ENCODE measurements around the gene FGB.

GRCh38 chr4:154564311-154564710 lies 1.5 kb downstream of the FGB start:
- TF ChIP-seq CTCF (IDR thresholded peaks at IDR 0.05) (no peak), ZFX (IDR thresholded peaks at IDR 0.05; ENCODE audit: borderline replicate concordance) (no peak)
